Measurements from ENCODE around the gene CHRNG.

Gene CHRNG

GRCh38 chr2:232577841-232578240, 38.3 kb downstream of the CHRNG start:
- DNase-seq (ENCODE audit: low read depth in 2 of 2) = no peak

- DNase-seq (ENCODE audit: low read depth in 2 of 2) = no peak
Measured at GRCh38 chr2:232578626-232579025, 39.1 kb downstream of the CHRNG start.

- no peak for DNase-seq (ENCODE audit: low read depth in 2 of 2)
Measured at GRCh38 chr2:232580648-232580981, 41.1 kb downstream of the CHRNG start.

- DNase-seq (ENCODE audit: low read depth in 2 of 2) = no peak
Measured at GRCh38 chr2:232581725-232582124, 42.2 kb downstream of the CHRNG start.

GRCh38 chr2:232584238-232584637, 44.7 kb downstream of the CHRNG start:
- no peak for DNase-seq (ENCODE audit: low read depth in 2 of 2)

GRCh38 chr2:232586943-232587505, 47.5 kb downstream of the CHRNG start:
- no peak for DNase-seq (ENCODE audit: low read depth in 2 of 2)

GRCh38 chr2:232587512-232587911, 48.0 kb downstream of the CHRNG start:
- no peak for DNase-seq (ENCODE audit: low read depth in 2 of 2)

GRCh38 chr2:232588031-232588430, 48.5 kb downstream of the CHRNG start:
- DNase-seq (ENCODE audit: low read depth in 2 of 2) = no peak

GRCh38 chr2:232588680-232589585, 49.4 kb downstream of the CHRNG start:
- peak in 1 of 2 experiments; percentile 24 for DNase-seq (ENCODE audit: low read depth in 2 of 2)

- DNase-seq (ENCODE audit: low read depth in 2 of 2) = peak; percentile 23 to 31
Measured at GRCh38 chr2:232592772-232593395, 53.4 kb downstream of the CHRNG start.

GRCh38 chr2:232593982-232594381, 54.5 kb downstream of the CHRNG start:
- DNase-seq (ENCODE audit: low read depth in 2 of 2) = no peak
